ENCODE measurements around the gene UBXN6.
A peak's percentile ranks its signal among the peaks of the same experiment; 100 is the strongest.

The UBXN6 gene

GRCh38 chr19:4456843-4457653, 546 bp downstream of the UBXN6 start:
- peak; percentile 46 for DNase-seq (ENCODE audit: low read depth)

GRCh38 chr19:4456476-4456842, 1.1 kb downstream of the UBXN6 start:
- DNase-seq (ENCODE audit: low read depth): no peak

- no peak for DNase-seq (ENCODE audit: low read depth)
Measured at GRCh38 chr19:4455719-4456475, 1.7 kb downstream of the UBXN6 start.

- no peak for DNase-seq (ENCODE audit: low read depth)
Measured at GRCh38 chr19:4454747-4455718, 2.6 kb downstream of the UBXN6 start.

GRCh38 chr19:4453232-4454179, 4.1 kb downstream of the UBXN6 start:
- DNase-seq (ENCODE audit: low read depth): no peak

- no peak for DNase-seq (ENCODE audit: low read depth)
Measured at GRCh38 chr19:4452230-4452990, 5.2 kb downstream of the UBXN6 start.

- no peak for DNase-seq (ENCODE audit: low read depth)
Measured at GRCh38 chr19:4449639-4450028, 8.0 kb downstream of the UBXN6 start.

GRCh38 chr19:4449022-4449638, 8.5 kb downstream of the UBXN6 start:
- no peak for DNase-seq (ENCODE audit: low read depth)

- no peak for DNase-seq (ENCODE audit: low read depth)
Measured at GRCh38 chr19:4448147-4448985, 9.2 kb downstream of the UBXN6 start.

- DNase-seq (ENCODE audit: low read depth): no peak
Measured at GRCh38 chr19:4447327-4448146, 10.1 kb downstream of the UBXN6 start.

GRCh38 chr19:4446704-4447200, 10.8 kb downstream of the UBXN6 start:
- DNase-seq (ENCODE audit: low read depth): no peak

GRCh38 chr19:4445963-4446703, 11.5 kb downstream of the UBXN6 start:
- no peak for DNase-seq (ENCODE audit: low read depth)

- no peak for DNase-seq (ENCODE audit: low read depth)
Measured at GRCh38 chr19:4444765-4445741, 12.5 kb downstream of the UBXN6 start.

- no peak for DNase-seq (ENCODE audit: low read depth)
Measured at GRCh38 chr19:4443966-4444764, 13.4 kb downstream of the UBXN6 start.

- no peak for DNase-seq (ENCODE audit: low read depth)
Measured at GRCh38 chr19:4443188-4443587, 14.4 kb downstream of the UBXN6 start.
